IMR-90 (cell line): Measurements from ENCODE around the gene RIMKLA. TPM values are rescaled to one million over a fixed set of nuclear protein-coding genes. Genes with fewer than 3 reads are reported as not detected.

Experiments used
- ATAC-seq: fragments of 200-7000 bp; cut with Tn5 transposase; 2 replicates; pipeline ENCODE4 v1.9.1; 2020; ENCODE audit warnings: low read depth, mild to moderate bottlenecking, moderate library complexity
- BruUV-seq: library from RNA; stranded (reverse); fragments of 400-500 nt; replicated peaks from 2 replicates; lab custom pipeline; 2021; lab: Mats Ljungman, UMichigan
- CTCF ChIA-PET: fragments of 300-600 bp; formaldehyde crosslinking; extraction: SDS; loops from one replicate; lab custom pipeline; 2021; ENCODE audit warnings: antibody characterized with exemption; lab: Yijun Ruan, JAX
- POLR2A ChIA-PET: fragments of 300-600 bp; sonication (Branson Sonifier 250); formaldehyde crosslinking; loops from one replicate; lab custom pipeline; 2022; ENCODE audit warnings: antibody characterized with exemption; ENCODE audit not compliant: unreplicated experiment; lab: Charles Lee
- DNase-seq: peaks from one replicate; pipeline ENCODE4 v3.0.0; 2013
- H2AFZ ChIP-seq: replicated peaks from 2 replicates; pipeline ENCODE3; 2013; ENCODE audit warnings: low read length, mild to moderate bottlenecking; ENCODE audit not compliant: poor library complexity
- H2AK5ac ChIP-seq: 2 replicates; pipeline ENCODE4 v1.6.1; 2013; ENCODE audit warnings: low read depth, low read length, inconsistent platforms
- H2AK9ac ChIP-seq: replicated peaks from 2 replicates; pipeline ENCODE3; 2013; ENCODE audit warnings: mild to moderate bottlenecking, low read depth, low read length, moderate library complexity; ENCODE audit not compliant: poor library complexity
- H2BK120ac ChIP-seq: 2 replicates; pipeline ENCODE4 v1.6.1; 2013; ENCODE audit warnings: low read depth, low read length, inconsistent platforms
- H2BK15ac ChIP-seq: 3 replicates; pipeline ENCODE4 v1.6.1; 2013; ENCODE audit warnings: low read depth, low read length, inconsistent platforms
- H2BK20ac ChIP-seq: 2 replicates; pipeline ENCODE4 v1.6.1; 2013; ENCODE audit warnings: low read depth, mild to moderate bottlenecking, inconsistent platforms, low read length, moderate library complexity
- H2BK5ac ChIP-seq: 2 replicates; pipeline ENCODE4 v1.6.1; 2013; ENCODE audit warnings: mild to moderate bottlenecking, low read depth, low read length, inconsistent platforms; ENCODE audit not compliant: poor library complexity, severe bottlenecking
- H3K14ac ChIP-seq: replicated peaks from 2 replicates; pipeline ENCODE4 v1.6.1; 2013; ENCODE audit warnings: low read depth, low read length, inconsistent platforms
- H3K18ac ChIP-seq: 2 replicates; pipeline ENCODE4 v1.6.1; 2013; ENCODE audit warnings: low read depth, low read length, control low read depth
- H3K23ac ChIP-seq: 2 replicates; pipeline ENCODE4 v1.6.1; 2013; ENCODE audit warnings: low read depth, low read length, inconsistent platforms
- H3K27ac ChIP-seq: 2 replicates; pipeline ENCODE4 v1.5.1; 2013; ENCODE audit warnings: mild to moderate bottlenecking, control low read depth, low read length; ENCODE audit not compliant: insufficient read depth
- H3K27me3 ChIP-seq: 2 replicates; pipeline ENCODE4 v1.6.1; 2013; ENCODE audit warnings: low read length; ENCODE audit not compliant: control insufficient read depth, insufficient read depth
- H3K36me3 ChIP-seq: 2 replicates; pipeline ENCODE4 v1.6.1; 2013; ENCODE audit warnings: low read length, mixed read lengths; ENCODE audit not compliant: control insufficient read depth, insufficient read depth
- H3K4ac ChIP-seq: 2 replicates; pipeline ENCODE4 v1.6.1; 2013; ENCODE audit warnings: low read depth, low read length, inconsistent platforms
- H3K4me1 ChIP-seq: 2 replicates; pipeline ENCODE4 v1.6.1; 2013; ENCODE audit warnings: low read length, mixed read lengths; ENCODE audit not compliant: control insufficient read depth, insufficient read depth
- H3K4me2 ChIP-seq: 2 replicates; pipeline ENCODE4 v1.6.1; 2013; ENCODE audit warnings: low read depth, mild to moderate bottlenecking, control low read depth, low read length, moderate library complexity
- H3K4me3 ChIP-seq: 2 replicates; pipeline ENCODE4 v1.5.1; 2013; ENCODE audit warnings: low read depth, mild to moderate bottlenecking, control low read depth, low read length, moderate library complexity; ENCODE audit not compliant: insufficient read depth
- H3K56ac ChIP-seq: 2 replicates; pipeline ENCODE4 v1.6.1; 2013; ENCODE audit warnings: low read length, inconsistent platforms; ENCODE audit not compliant: insufficient read depth; ENCODE audit errors: extremely low read depth
- H3K79me1 ChIP-seq, 2 experiments: 2 replicates each; pipeline ENCODE4 v1.6.1; 2013; ENCODE audit warnings: low read length in 2 of 2, inconsistent platforms in 1 of 2, low read depth in 1 of 2
- H3K9ac ChIP-seq: 2 replicates; pipeline ENCODE4 v1.6.1; 2013; ENCODE audit warnings: low read depth, low read length, control low read depth
- H3K9me1 ChIP-seq: 2 replicates; pipeline ENCODE4 v1.6.1; 2013; ENCODE audit warnings: low read length, inconsistent platforms; ENCODE audit not compliant: insufficient read depth
- H3K9me3 ChIP-seq: 2 replicates; pipeline ENCODE4 v1.6.1; 2013; ENCODE audit warnings: low read length; ENCODE audit not compliant: control insufficient read depth, insufficient read depth
- H4K20me1 ChIP-seq: 2 replicates; pipeline ENCODE4 v1.6.1; 2013; ENCODE audit warnings: low read length, inconsistent platforms; ENCODE audit not compliant: insufficient read depth
- H4K5ac ChIP-seq: 2 replicates; pipeline ENCODE4 v1.6.1; 2013; ENCODE audit warnings: mild to moderate bottlenecking, low read depth, low read length, control low read depth
- H4K8ac ChIP-seq, 2 experiments: 2 replicates each; pipeline ENCODE4 v1.6.1; 2013; ENCODE audit warnings: low read depth in 2 of 2, low read length in 2 of 2, control low read depth in 1 of 2, inconsistent platforms in 1 of 2
- H4K91ac ChIP-seq: 2 replicates; pipeline ENCODE4 v1.6.1; 2013; ENCODE audit warnings: low read depth, low read length, inconsistent platforms; ENCODE audit not compliant: insufficient read depth
- BHLHE40 ChIP-seq: fragments of 150-350 bp; IDR thresholded peaks from 2 replicates; pipeline ENCODE4 v1.6.1; 2016; ENCODE audit warnings: mild to moderate bottlenecking, low read depth, low read length
- CEBPB ChIP-seq: IDR thresholded peaks from 2 replicates; pipeline ENCODE4 v1.6.1; 2012; ENCODE audit warnings: low read depth, low read length, improper control_type of control experiment
- CHD1 ChIP-seq: IDR thresholded peaks from 2 replicates; pipeline ENCODE4 v1.6.1; 2012; ENCODE audit warnings: low read depth, low read length, improper control_type of control experiment
- CTCF ChIP-seq: conservative IDR thresholded peaks from 2 replicates; pipeline ENCODE4 v1.5.1; 2012; ENCODE audit warnings: mild to moderate bottlenecking, low read depth, low read length, improper control_type of control experiment
- ELK1 ChIP-seq: fragments of 150-350 bp; IDR thresholded peaks from 2 replicates; pipeline ENCODE4 v1.6.1; 2016; ENCODE audit warnings: low read depth, mild to moderate bottlenecking, low read length, moderate library complexity, borderline replicate concordance
- FOS ChIP-seq: fragments of 150-350 bp; IDR thresholded peaks from 2 replicates; pipeline ENCODE4 v1.6.1; 2016; ENCODE audit warnings: low read depth, low read length
- MAFK ChIP-seq: IDR thresholded peaks from 2 replicates; pipeline ENCODE4 v1.6.1; 2012; ENCODE audit warnings: low read depth, low read length, improper control_type of control experiment
- MAZ ChIP-seq: IDR thresholded peaks from 2 replicates; pipeline ENCODE4 v1.6.1; 2012; ENCODE audit warnings: low read depth, mild to moderate bottlenecking, low read length, improper control_type of control experiment, moderate library complexity, borderline replicate concordance
- MXI1 ChIP-seq: IDR thresholded peaks from 2 replicates; pipeline ENCODE4 v1.6.1; 2012; ENCODE audit warnings: low read depth, mild to moderate bottlenecking, low read length, moderate library complexity, borderline replicate concordance
- NFE2L2 ChIP-seq: fragments of 150-350 bp; IDR thresholded peaks from 2 replicates; pipeline ENCODE4 v1.6.1; 2016; ENCODE audit warnings: low read depth, mild to moderate bottlenecking, low read length
- POLR2A ChIP-seq: IDR thresholded peaks from 2 replicates; pipeline ENCODE4 v1.6.1; 2012; ENCODE audit warnings: mild to moderate bottlenecking, low read depth, low read length
- RAD21 ChIP-seq: IDR thresholded peaks from 2 replicates; pipeline ENCODE4 v1.6.1; 2012; ENCODE audit warnings: low read length, improper control_type of control experiment
- RCOR1 ChIP-seq: IDR thresholded peaks from 2 replicates; pipeline ENCODE4 v1.6.1; 2012; ENCODE audit warnings: mild to moderate bottlenecking, low read length, improper control_type of control experiment; ENCODE audit not compliant: insufficient replicate concordance
- RFX5 ChIP-seq: IDR thresholded peaks from 2 replicates; pipeline ENCODE4 v1.8.0; 2012; ENCODE audit warnings: low read depth, mild to moderate bottlenecking, low read length, moderate library complexity
- SMC3 ChIP-seq: fragments of 150-350 bp; IDR thresholded peaks from 2 replicates; pipeline ENCODE4 v1.6.1; 2016; ENCODE audit warnings: low read depth, mild to moderate bottlenecking, antibody characterized with exemption, low read length, moderate library complexity
- USF2 ChIP-seq: fragments of 150-350 bp; IDR thresholded peaks from 2 replicates; pipeline ENCODE4 v1.6.1; 2017; ENCODE audit warnings: mild to moderate bottlenecking, antibody characterized with exemption, low read length, low read depth
- WGBS, 2 experiments: methylation state at CpG; one replicate each; pipeline versions ENCODE4 v1.1.5 to v1.1.7; 2013; ENCODE audit warnings: missing lambda C conversion rate in 2 of 2; ENCODE audit not compliant: insufficient read length in 1 of 2; ENCODE audit errors: extremely low coverage in 2 of 2; 5-methylcytosine and 5-hydroxymethylcytosine counted together
- dilution Hi-C: fragments of 300-500 bp; cut with HindIII; formaldehyde crosslinking; loops from one replicate; pipeline ENCODE4 v1.14.3; 2018; ENCODE audit warnings: low sequenced_read_pairs; ENCODE audit not compliant: unreplicated experiment
- in situ Hi-C: fragments of 300-500 bp; cut with MboI; formaldehyde crosslinking; loops from 3 replicates; pipeline ENCODE4 v1.14.3; 2019; ENCODE audit warnings: low sequenced_read_pairs, inconsistent platforms, mixed read lengths
- intact Hi-C: fragments of 100-400 bp; cut with micrococcal nuclease; formaldehyde crosslinking; loops from 2 replicates; pipeline ENCODE4 v1.10.0; 2022
- polyA plus RNA-seq, 3 experiments: library from polyadenylated mRNA; depleted of rRNA; stranded (reverse); fragments of >200 nt; gene quantifications; 2 replicates each; pipeline ENCODE4 v1.2.3, GENCODE V29; 2012; ENCODE audit warnings: low replicate concordance in 1 of 3
- total RNA-seq: library from RNA; depleted of rRNA; stranded (reverse); fragments of >200 nt; gene quantifications from 2 replicates; pipeline ENCODE4 v1.2.3, GENCODE V29; 2012

RIMKLA gene
- total and polyA plus RNA-seq, 2 of the 4 experiments (the other 2 are of a cell fraction): not detected

- Histone ChIP-seq H2BK15ac (no peak overlapping the region), H4K91ac (no peak overlapping the region), H4K20me1 (no peaks in the 10 kb centered on the region), H2BK120ac (no peak overlapping the region), H3K4me3 (no peak overlapping the region), H3K56ac (no peak overlapping the region), H4K5ac (no peak overlapping the region), H2BK20ac (no peak overlapping the region), H3K4me1 (peaks cover 3% of the 10 kb centered on the region; the same call in 1 of the 2 replicates), H3K79me1 (no peaks in the 10 kb centered on the region), H2AK9ac (no peak overlapping the region), H4K8ac (no peak overlapping the region), H2AK5ac (no peak overlapping the region), H2BK5ac (no peak overlapping the region), H3K27me3 (peaks cover 35% of the 10 kb centered on the region), H3K14ac (no peak overlapping the region), H3K27ac (no peak overlapping the region), H3K23ac (no peak overlapping the region), H2AFZ (no peak overlapping the region), H3K9me3 (no peaks in the 10 kb centered on the region), H3K4ac (no peak overlapping the region), H3K9me1 (no peaks in the 10 kb centered on the region), H3K4me2 (no peak overlapping the region), H3K18ac (no peak overlapping the region), H3K9ac (no peak overlapping the region), H3K36me3 (no peaks in the 10 kb centered on the region)
- DNase-seq (no peak), ATAC-seq (no peak)
- TF ChIP-seq RAD21 (no peak), RFX5 (no peak), MXI1 (no peak), NFE2L2 (no peak), CHD1 (no peak), CEBPB (no peak), USF2 (no peak), SMC3 (no peak), RCOR1 (no peak), CTCF (no peak), ELK1 (no peak), FOS (no peak), BHLHE40 (no peak), MAZ (no peak), MAFK (no peak), POLR2A (no peak)
- in situ Hi-C loops: no loop called here
- WGBS, 2 experiments: 40% methylated on average over 1 of the region's 3 CpGs; no CpG with 5 or more reads in 1 of the 2 experiments
- BruUV-seq: no TSS peak
- intact Hi-C loops: no loop called here
- ChIA-PET CTCF (no interaction called here), POLR2A (no interaction called here)
- dilution Hi-C loops: no loop called here
Measured at GRCh38 chr1:42423681-42424080, 43.1 kb downstream of the RIMKLA start.
